H1 (cell line): Measurements from ENCODE around the gene DISC1. TPM values are rescaled to one million over a fixed set of nuclear protein-coding genes. Genes with fewer than 3 reads are reported as not detected.

Source experiments
- ATF2 ChIP-seq: IDR thresholded peaks from 2 replicates; pipeline ENCODE4 v1.6.1; 2012; ENCODE audit warnings: low read length, inconsistent platforms
- GABPA ChIP-seq: IDR thresholded peaks from 2 replicates; pipeline ENCODE4 v1.6.1; 2011; ENCODE audit warnings: mild to moderate bottlenecking, low read length, moderate library complexity, borderline replicate concordance; ENCODE audit not compliant: insufficient read depth
- GTF2F1 ChIP-seq: IDR thresholded peaks from 2 replicates; pipeline ENCODE4 v1.6.1; 2012; ENCODE audit warnings: low read depth, low read length, improper control_type of control experiment, borderline replicate concordance
- TAF7 ChIP-seq: optimal IDR thresholded peaks from 2 replicates; pipeline ENCODE3; 2011; ENCODE audit warnings: low read depth, mild to moderate bottlenecking, inconsistent platforms, low read length, moderate library complexity, borderline replicate concordance
- polyA plus RNA-seq, 7 experiments: library from polyadenylated mRNA; depleted of rRNA in 3 of 7; stranded (reverse) in 5 of 7; unstranded in 2 of 7; fragments of >200 nt in 5 of 7; fragments of 200-250 nt in 2 of 7; gene quantifications; 1 replicate in 5 of 7; 2 replicates in 1 of 7; 4 replicates in 1 of 7; pipeline versions ENCODE4 v1.2.1 to v1.2.3, GENCODE V29; 2011 to 2013; ENCODE audit warnings: missing spikeins in 2 of 7, mixed read lengths in 2 of 7
- total RNA-seq: library from RNA; stranded (reverse); fragmentation: NEBNext Ultra II Directional; extraction: Animal tissue kit (Norgen Biotek cat#: 25700); gene quantifications from 2 replicates; pipeline ENCODE4 v1.2.1, GENCODE V29; 2021

Gene DISC1
- total and polyA plus RNA-seq, 2 of the 8 experiments (the other 6 are each of a cell fraction or from before 2014, with no cell fraction given): 1.1 to 3.5 TPM

- no peak for TF ChIP-seq GABPA
- TF ChIP-seq GTF2F1: no peak
- no peak for TF ChIP-seq ATF2
- no peak for TF ChIP-seq TAF7
Observed at GRCh38 chr1:231666937-231667608, 40.5 kb downstream of the DISC1 start (continued).
